Activated CD8-positive, alpha-beta T cell treated with anti-CD3 and anti-CD28 coated beads for 36 hours (primary cell): Measurements from ENCODE around the gene MT1H. TPM values are rescaled to one million over a fixed set of nuclear protein-coding genes. Genes with fewer than 3 reads are reported as not detected.

Experiments used
- ATAC-seq: fragments of 200-7000 bp; cut with Tn5 transposase; one replicate; pipeline ENCODE4 v1.10.0; 2021; ENCODE audit warnings: mild to moderate bottlenecking, moderate library complexity
- CTCF ChIA-PET: fragments of 350-600 bp; sonication (Branson Sonifier 250); formaldehyde crosslinking; loops from one replicate; lab custom pipeline; 2021; ENCODE audit warnings: antibody characterized with exemption; lab: Charles Lee
- POLR2A ChIA-PET: fragments of 350-600 bp; sonication (Branson Sonifier 250); formaldehyde crosslinking; loops from one replicate; lab custom pipeline; 2021; ENCODE audit warnings: antibody characterized with exemption; lab: Charles Lee
- DNase-seq: peaks from one replicate; pipeline ENCODE4 v3.0.0-alpha.2; 2020
- H3K27ac Mint-ChIP-seq: one replicate; pipeline ENCODE4 v1.8.0; 2021; ENCODE audit warnings: mild to moderate bottlenecking, mixed read lengths
- H3K27me3 Mint-ChIP-seq: one replicate; pipeline ENCODE4 v1.8.0; 2021; ENCODE audit warnings: mixed read lengths
- H3K36me3 Mint-ChIP-seq: one replicate; pipeline ENCODE4 v1.8.0; 2021; ENCODE audit warnings: low read depth, mixed read lengths
- H3K4me1 Mint-ChIP-seq: one replicate; pipeline ENCODE4 v1.8.0; 2021; ENCODE audit warnings: low read depth, mixed read lengths
- H3K4me3 Mint-ChIP-seq: one replicate; pipeline ENCODE4 v1.8.0; 2021; ENCODE audit warnings: mild to moderate bottlenecking, moderate library complexity, mixed read lengths
- H3K9me3 Mint-ChIP-seq: one replicate; pipeline ENCODE4 v1.8.0; 2021; ENCODE audit warnings: mixed read lengths
- CTCF ChIP-seq: fragments of 200-600 bp; IDR thresholded peaks from one replicate; pipeline ENCODE4 v1.8.0; 2022; ENCODE audit warnings: antibody characterized with exemption, mild to moderate bottlenecking
- intact Hi-C: fragments of 100-400 bp; cut with micrococcal nuclease; formaldehyde crosslinking; loops from one replicate; pipeline ENCODE4 v1.10.0; 2022
- total RNA-seq, 2 experiments: library from RNA; stranded (reverse); gene quantifications; one replicate each; pipeline ENCODE4 v1.2.3, GENCODE V29; 2021

MT1H gene
- total RNA-seq, 2 experiments from 2014 or later, result 2.3 to 2.7 TPM

- no peaks in the 10 kb centered on the region for H3K9me3 Mint-ChIP-seq
- ATAC-seq, result no peak
- H3K4me3 Mint-ChIP-seq, result no peak overlapping the region
- POLR2A ChIA-PET, result interaction anchor here (1.0 kb wide), 1 partner anchor 50 kb away, joined by 3 read pairs; no protein-coding TSS in a partner anchor
- no peaks in the 10 kb centered on the region for H3K27me3 Mint-ChIP-seq
- H3K27ac Mint-ChIP-seq, result no peak overlapping the region
- DNase-seq, result no peak
- H3K36me3 Mint-ChIP-seq, result peaks cover 6% of the 10 kb centered on the region
- peaks cover 3% of the 10 kb centered on the region for H3K4me1 Mint-ChIP-seq
- intact Hi-C loops, result no loop called here
- TF ChIP-seq CTCF, result no peak
- CTCF ChIA-PET, result interaction anchor here (1.2 to 2.9 kb wide), 3 partner anchors 13 to 112 kb away, joined by 4 to 12 read pairs (median 7); no protein-coding TSS in a partner anchor
Observed at GRCh38 chr16:56689171-56689570, 19.6 kb downstream of the MT1H start.

- ChIA-PET CTCF (interaction anchor here (2.1 to 2.9 kb wide), 2 partner anchors 11 to 47 kb away, joined by 7 to 12 read pairs; no protein-coding TSS in a partner anchor), POLR2A (no interaction called here)
- ATAC-seq, result no peak
- H3K4me3 Mint-ChIP-seq, result no peak overlapping the region
- H3K9me3 Mint-ChIP-seq, result no peaks in the 10 kb centered on the region
- H3K27me3 Mint-ChIP-seq, result no peaks in the 10 kb centered on the region
- no peak overlapping the region for H3K27ac Mint-ChIP-seq
- no peaks in the 10 kb centered on the region for H3K4me1 Mint-ChIP-seq
- no peak for TF ChIP-seq CTCF
- intact Hi-C loops, result loop anchor here (5.0 kb wide), 1 partner anchor 98 kb away; no protein-coding TSS in a partner anchor
- no peak for DNase-seq
- H3K36me3 Mint-ChIP-seq, result peaks cover 6% of the 10 kb centered on the region
Observed at GRCh38 chr16:56690420-56691122, 21.0 kb downstream of the MT1H start.

- CTCF ChIA-PET, result interaction anchor here (0.8 to 1.0 kb wide), 2 partner anchors 115 to 174 kb away, joined by 3 read pairs; no protein-coding TSS in a partner anchor
Observed at GRCh38 chr16:56691885-56692284, 22.3 kb downstream of the MT1H start.

GRCh38 chr16:56695246-56695645 is 25.6 kb downstream of the MT1H start:
- Mint-ChIP-seq H3K36me3 (no peaks in the 10 kb centered on the region), H3K27me3 (no peaks in the 10 kb centered on the region), H3K4me1 (no peaks in the 10 kb centered on the region), H3K4me3 (no peak overlapping the region), H3K9me3 (no peaks in the 10 kb centered on the region), H3K27ac (no peak overlapping the region)
- ChIA-PET POLR2A (no interaction called here), CTCF (interaction anchor here (1.3 to 5.6 kb wide), 2 partner anchors 52 to 118 kb away, joined by 5 to 30 read pairs; no protein-coding TSS in a partner anchor)
- ATAC-seq, result no peak
- no peak for TF ChIP-seq CTCF
- intact Hi-C loops, result no loop called here
- DNase-seq, result no peak

More at GRCh38 chr16:56691885-56692284, 22.3 kb downstream of the MT1H start:
- POLR2A ChIA-PET, result interaction anchor here (1.1 kb wide), 1 partner anchor 10 kb away, joined by 3 read pairs; the partner anchor contains the start of gene MT1X
- no peaks in the 10 kb centered on the region for H3K27me3 Mint-ChIP-seq
- no peaks in the 10 kb centered on the region for H3K36me3 Mint-ChIP-seq
- ATAC-seq (no peak), DNase-seq (no peak)
- no peak overlapping the region for H3K27ac Mint-ChIP-seq
- TF ChIP-seq CTCF, result no peak
- no peak overlapping the region for H3K4me3 Mint-ChIP-seq
- no peaks in the 10 kb centered on the region for H3K9me3 Mint-ChIP-seq
- intact Hi-C loops, result loop anchor here (5.0 kb wide), 1 partner anchor 100 kb away; no protein-coding TSS in a partner anchor
- no peaks in the 10 kb centered on the region for H3K4me1 Mint-ChIP-seq
